Measurements from ENCODE around the gene LHX3. TPM values are rescaled to one million over a fixed set of nuclear protein-coding genes. Genes with fewer than 3 reads are reported as not detected.

Gene LHX3
- total RNA-seq, 2 experiments from 2014 or later: 0.08 TPM; not detected in 1

- no peak overlapping the region for H3K4me3 Mint-ChIP-seq
- CTCF ChIA-PET: no interaction called here
- DNase-seq: no peak
- H3K36me3 Mint-ChIP-seq (ENCODE audit: low read depth): no peaks in the 10 kb centered on the region
- peaks cover 2% of the 10 kb centered on the region for H3K27me3 Mint-ChIP-seq
- H3K9me3 Mint-ChIP-seq: no peaks in the 10 kb centered on the region
- POLR2A ChIA-PET: no interaction called here
- H3K27ac Mint-ChIP-seq: no peak overlapping the region
- H3K4me1 Mint-ChIP-seq: no peaks in the 10 kb centered on the region
Measured at GRCh38 chr9:136149337-136149736, 55.6 kb downstream of the LHX3 start.

DNA sequence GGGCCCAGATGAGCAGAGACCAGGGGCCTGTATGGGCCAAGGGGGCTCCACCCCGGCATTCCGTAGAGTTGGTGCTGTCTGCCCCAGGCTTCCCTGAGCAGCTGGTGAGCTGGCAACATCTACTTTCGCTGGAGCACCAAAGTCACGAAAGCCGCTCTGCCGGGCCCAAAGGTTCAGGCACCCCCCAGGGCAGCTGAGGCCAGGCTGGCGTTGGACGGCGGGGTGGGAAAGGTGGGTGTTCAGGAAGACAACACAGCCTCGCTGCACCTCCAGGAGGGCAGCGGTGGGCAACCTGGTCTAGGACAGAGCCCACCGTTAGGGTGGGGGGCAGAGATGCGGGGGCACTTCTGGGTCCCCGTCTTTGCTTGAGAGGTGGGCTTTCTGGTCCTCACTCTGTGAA, 56.2 kb downstream of the LHX3 start:
- no peak for DNase-seq
- POLR2A ChIA-PET: no interaction called here
- no peak overlapping the region for H3K27ac Mint-ChIP-seq
- H3K36me3 Mint-ChIP-seq (ENCODE audit: low read depth): no peaks in the 10 kb centered on the region
- H3K4me3 Mint-ChIP-seq: no peak overlapping the region
- CTCF ChIA-PET: interaction anchor here (0.6 kb wide), 1 partner anchor 173 kb away, joined by 4 read pairs; no protein-coding TSS in a partner anchor
- H3K9me3 Mint-ChIP-seq: no peaks in the 10 kb centered on the region
- no peaks in the 10 kb centered on the region for H3K4me1 Mint-ChIP-seq
- H3K27me3 Mint-ChIP-seq: peaks cover 2% of the 10 kb centered on the region

DNA sequence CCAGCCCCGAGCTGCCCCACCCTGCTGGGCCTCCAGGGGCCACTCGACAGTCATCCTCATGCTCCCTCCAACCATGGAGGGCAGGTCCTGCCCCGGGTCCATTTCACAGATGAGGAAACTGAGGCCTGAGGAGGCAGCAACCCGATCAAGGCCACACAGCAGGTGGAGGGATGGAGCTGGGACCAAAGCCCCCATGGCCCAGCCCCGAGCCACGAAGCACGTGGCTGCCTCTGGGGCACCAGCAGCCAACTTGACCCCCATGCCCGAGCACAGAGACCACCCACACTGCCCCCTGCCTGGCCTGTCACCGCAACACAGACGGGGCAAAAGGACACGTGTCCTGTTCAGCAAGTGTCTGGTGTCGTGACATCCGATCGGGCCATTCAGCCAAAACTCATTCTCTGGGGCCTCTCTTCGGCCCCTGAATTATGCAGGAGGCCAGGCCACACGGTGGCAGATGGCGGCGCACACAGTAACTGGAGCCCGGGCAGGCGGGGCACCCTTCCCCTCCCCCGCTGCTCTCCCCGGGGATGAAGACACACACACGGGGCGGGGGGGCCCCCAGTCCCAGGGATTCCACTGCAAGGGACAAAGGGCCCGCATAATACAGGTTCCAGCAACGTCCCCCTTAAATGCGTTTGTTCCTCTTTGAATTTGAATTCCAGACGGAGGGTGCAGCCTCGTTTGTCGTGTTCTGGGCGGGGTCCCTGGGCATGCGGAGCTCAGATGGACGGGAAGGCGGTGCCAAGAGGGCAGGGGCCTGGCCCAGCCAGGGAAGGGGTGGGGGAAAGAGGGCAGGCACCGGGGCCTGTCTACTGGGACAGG, 56.8 kb downstream of the LHX3 start:
- no peak overlapping the region for H3K27ac Mint-ChIP-seq
- ChIA-PET POLR2A (no interaction called here), CTCF (no interaction called here)
- H3K4me3 Mint-ChIP-seq: no peak overlapping the region
- no peaks in the 10 kb centered on the region for H3K36me3 Mint-ChIP-seq (ENCODE audit: low read depth)
- no peak for DNase-seq
- H3K4me1 Mint-ChIP-seq: no peaks in the 10 kb centered on the region
- H3K27me3 Mint-ChIP-seq: peaks cover 2% of the 10 kb centered on the region
- H3K9me3 Mint-ChIP-seq: no peaks in the 10 kb centered on the region

DNA sequence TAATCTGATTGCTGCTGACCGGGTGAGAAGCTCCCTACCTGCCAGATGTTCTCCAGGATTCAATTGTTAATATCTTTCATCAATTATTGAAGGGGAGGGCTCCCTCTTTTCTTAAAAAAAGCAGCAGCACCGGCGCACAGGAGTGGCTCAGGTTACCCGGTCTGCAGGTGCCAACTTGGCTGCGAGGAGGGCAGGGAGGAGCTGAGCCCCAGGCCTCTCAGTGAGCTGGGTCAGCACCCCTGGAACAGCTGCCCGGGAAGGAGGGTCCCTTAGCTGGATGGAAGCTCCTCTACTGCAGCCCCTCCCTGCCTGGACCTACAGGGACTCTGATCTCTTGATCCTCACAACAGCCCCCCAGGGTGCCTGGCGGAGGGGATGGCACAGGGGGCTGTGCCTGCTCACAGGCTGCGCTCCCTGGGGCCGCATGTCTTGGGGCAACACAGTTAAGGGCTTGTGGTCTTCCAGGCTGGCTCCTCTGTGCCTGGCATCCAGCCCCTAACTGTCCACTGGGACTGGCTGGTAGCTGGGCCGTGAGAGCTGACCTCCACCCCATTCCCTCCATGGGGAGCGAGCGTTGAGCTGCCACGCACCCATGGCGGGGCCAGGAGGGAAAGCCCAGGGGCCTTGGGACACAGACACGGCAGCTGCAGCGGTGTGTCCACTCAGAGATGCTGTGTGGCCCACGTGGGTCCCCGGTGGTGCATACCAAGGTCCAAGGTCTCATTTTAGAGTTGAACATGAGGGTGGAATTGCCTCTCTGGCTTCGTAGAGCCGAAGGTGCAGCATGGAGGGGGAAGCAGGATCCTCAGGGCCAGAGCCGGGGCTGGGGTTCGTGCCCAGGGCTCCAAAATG, 57.7 kb downstream of the LHX3 start:
- peaks cover 2% of the 10 kb centered on the region for H3K27me3 Mint-ChIP-seq
- no peaks in the 10 kb centered on the region for H3K36me3 Mint-ChIP-seq (ENCODE audit: low read depth)
- no peaks in the 10 kb centered on the region for H3K9me3 Mint-ChIP-seq
- ChIA-PET CTCF (no interaction called here), POLR2A (no interaction called here)
- DNase-seq: no peak
- no peaks in the 10 kb centered on the region for H3K4me1 Mint-ChIP-seq
- H3K4me3 Mint-ChIP-seq: no peak overlapping the region
- no peak overlapping the region for H3K27ac Mint-ChIP-seq

Other genes starting within 250 kb of the LHX3 start
- gene UBAC1, start 243.8 kb downstream of the LHX3 start, total RNA-seq: 10 to 100 TPM; 28.1 to 29.5 TPM
- 1 to 10 TPM; 8.1 to 8.7 TPM for gene NACC2, start 109.8 kb downstream of the LHX3 start, total RNA-seq
- gene TMEM250, start 86.3 kb downstream of the LHX3 start, total RNA-seq: 10 to 100 TPM; 47.0 to 49.0 TPM
- 10 to 100 TPM; 12.4 to 13.4 TPM for gene QSOX2, start 40.7 kb upstream of the LHX3 start, total RNA-seq
- gene CCDC187, start 99.0 kb upstream of the LHX3 start, total RNA-seq: not detected
- gene GPSM1, start 122.4 kb upstream of the LHX3 start, total RNA-seq: 1 to 10 TPM; 6.0 to 6.5 TPM
- 10 to 100 TPM; 11.5 TPM for gene DNLZ, start 158.6 kb upstream of the LHX3 start, total RNA-seq
- 1 to 10 TPM in 1 of 2 experiments, under 1 TPM in 1; 0.55 to 1.3 TPM for gene CARD9, start 168.5 kb upstream of the LHX3 start, total RNA-seq
- 1 to 10 TPM; 8.8 TPM for gene SNAPC4, start 195.0 kb upstream of the LHX3 start, total RNA-seq
- gene ENTR1, start 205.5 kb upstream of the LHX3 start, total RNA-seq: 10 to 100 TPM; 49.2 to 54.9 TPM
- gene PMPCA, start 205.5 kb upstream of the LHX3 start, total RNA-seq: 10 to 100 TPM; 56.6 to 62.2 TPM
- gene INPP5E, start 234.7 kb upstream of the LHX3 start, total RNA-seq: 10 to 100 TPM; 19.5 to 21.6 TPM